GM23248 (cell line): ENCODE results near the gene HDAC4.

Experiments used
- EZH2 ChIP-seq: fragments of 200-600 bp; sonication (generic); IDR thresholded peaks from 2 replicates; pipeline ENCODE4 v1.6.1; 2018; ENCODE audit warnings: antibody characterized with exemption, mild to moderate bottlenecking; ENCODE audit not compliant: insufficient read depth, poor library complexity, severe bottlenecking
- EZH2phosphoT487 ChIP-seq: fragments of 200-600 bp; sonication (generic); IDR thresholded peaks from 2 replicates; pipeline ENCODE4 v1.6.1; 2018; ENCODE audit warnings: antibody characterized with exemption, moderate library complexity, mild to moderate bottlenecking, low read depth; ENCODE audit not compliant: insufficient read depth

DNA sequence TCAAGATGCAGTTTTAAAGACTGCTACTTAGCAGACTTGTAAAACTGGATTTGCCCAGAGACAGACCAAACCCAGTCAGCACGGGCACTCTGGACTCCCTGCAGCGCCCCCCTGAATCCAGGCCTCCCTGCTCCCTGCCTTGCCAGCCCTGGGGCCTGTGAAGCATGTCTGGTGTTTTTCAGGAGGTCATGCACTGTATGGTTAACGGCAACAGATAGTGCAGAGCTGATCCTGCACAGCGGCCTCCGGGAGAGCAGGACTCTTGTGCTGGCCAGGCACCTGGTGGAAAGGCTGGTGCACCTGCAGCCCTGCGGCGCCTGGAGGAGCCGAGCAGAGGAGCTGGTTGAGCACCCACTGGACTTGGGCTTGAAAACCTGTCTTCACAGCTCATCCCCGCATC is 30.4 kb downstream of the HDAC4 start:
- TF ChIP-seq EZH2 (no peak), EZH2phosphoT487 (no peak)
